CD14-positive monocyte (primary cell): Measurements from ENCODE around the gene TFPI. TPM values are rescaled to one million over a fixed set of nuclear protein-coding genes. Genes with fewer than 3 reads are reported as not detected.
A peak's percentile ranks its signal among the peaks of the same experiment; 100 is the strongest.

Experiments
- DNase-seq, 3 donors: peaks; one replicate each; pipeline ENCODE4 v3.0.0-alpha.2; 2011 to 2022
- H2AFZ ChIP-seq: 2 replicates; pipeline ENCODE4 v1.6.0; 2012; ENCODE audit warnings: mild to moderate bottlenecking, low read depth, low read length, inconsistent platforms; ENCODE audit not compliant: insufficient read depth, poor library complexity, severe bottlenecking
- H3K27ac ChIP-seq, 2 donors: 1 replicate in 1 of 2; 2 replicates in 1 of 2; pipeline ENCODE4 v1.5.1; 2012 to 2013; ENCODE audit warnings: low read length in 2 of 2, control low read depth in 1 of 2, inconsistent platforms in 1 of 2, low read depth in 1 of 2, mild to moderate bottlenecking in 1 of 2
- H3K27me3 ChIP-seq, 2 donors: one replicate each; pipeline versions ENCODE4 v1.6.0 to v1.6.1; 2011 to 2013; ENCODE audit warnings: low read length in 2 of 2; ENCODE audit not compliant: control insufficient read depth in 2 of 2, insufficient read depth in 2 of 2
- H3K36me3 ChIP-seq, 2 donors: replicated peaks in 1 of 2; 1 replicate in 1 of 2; 2 replicates in 1 of 2; pipeline versions ENCODE4 v1.5.1 to v1.6.1; 2012 to 2013; ENCODE audit warnings: low read length in 2 of 2, control low read depth in 1 of 2, inconsistent platforms in 1 of 2, mild to moderate bottlenecking in 1 of 2; ENCODE audit not compliant: insufficient read depth in 2 of 2, control insufficient read depth in 1 of 2
- H3K4me1 ChIP-seq, 2 donors: 1 replicate in 1 of 2; 2 replicates in 1 of 2; pipeline versions ENCODE4 v1.5.1 to v1.6.1; 2012 to 2013; ENCODE audit warnings: low read length in 2 of 2, control low read depth in 1 of 2, inconsistent platforms in 1 of 2, mild to moderate bottlenecking in 1 of 2, moderate library complexity in 1 of 2; ENCODE audit not compliant: insufficient read depth in 2 of 2, control insufficient read depth in 1 of 2
- H3K4me2 ChIP-seq: replicated peaks from 2 replicates; pipeline ENCODE3; 2012; ENCODE audit warnings: low read length, moderate library complexity, mild to moderate bottlenecking; ENCODE audit not compliant: poor library complexity, severe bottlenecking; ENCODE audit errors: extremely low read depth
- H3K4me3 ChIP-seq, 3 experiments: fragments of 200-600 bp in 1 of 3; sonication (generic) in 1 of 3; replicated peaks in 1 of 3; 1 replicate in 2 of 3; 2 replicates in 1 of 3; pipeline ENCODE4 v1.5.1; 2011 to 2013; ENCODE audit warnings: low read length in 3 of 3, mild to moderate bottlenecking in 3 of 3, control low read depth in 2 of 3, low read depth in 2 of 3, inconsistent platforms in 1 of 3, moderate library complexity in 1 of 3
- H3K79me2 ChIP-seq: 2 replicates; pipeline ENCODE4 v1.6.0; 2012; ENCODE audit warnings: mild to moderate bottlenecking, control low read depth, inconsistent platforms, low read length, moderate library complexity; ENCODE audit not compliant: insufficient read depth
- H3K9ac ChIP-seq: 2 replicates; pipeline ENCODE4 v1.6.0; 2017; ENCODE audit warnings: low read length, mild to moderate bottlenecking; ENCODE audit not compliant: insufficient read depth, poor library complexity, severe bottlenecking
- H3K9me3 ChIP-seq, 2 donors: replicated peaks in 1 of 2; 1 replicate in 1 of 2; 2 replicates in 1 of 2; pipeline versions ENCODE4 v1.5.1 to v1.6.1; 2012 to 2013; ENCODE audit warnings: low read length in 2 of 2, control low read depth in 1 of 2; ENCODE audit not compliant: control insufficient read depth in 1 of 2, insufficient read depth in 1 of 2
- H4K20me1 ChIP-seq: 2 replicates; pipeline ENCODE4 v1.6.0; 2012; ENCODE audit warnings: mild to moderate bottlenecking, low read length, control low read depth, moderate library complexity; ENCODE audit not compliant: insufficient read depth
- H3K27ac Mint-ChIP-seq, 7 donors: one replicate each; pipeline ENCODE4 v1.8.0; 2020; ENCODE audit warnings: mild to moderate bottlenecking in 7 of 7, mixed read lengths in 7 of 7, moderate library complexity in 6 of 7, inconsistent platforms in 2 of 7
- H3K27me3 Mint-ChIP-seq, 3 donors: one replicate each; pipeline ENCODE4 v1.8.0; 2021 to 2022; ENCODE audit warnings: low read depth in 3 of 3, mild to moderate bottlenecking in 3 of 3, mixed read lengths in 3 of 3, moderate library complexity in 3 of 3, inconsistent platforms in 1 of 3
- H3K36me3 Mint-ChIP-seq, 2 donors: one replicate each; pipeline ENCODE4 v1.8.0; 2020; ENCODE audit warnings: mixed read lengths in 2 of 2, inconsistent platforms in 1 of 2, mild to moderate bottlenecking in 1 of 2
- H3K4me1 Mint-ChIP-seq: one replicate; pipeline ENCODE4 v1.8.0; 2020; ENCODE audit warnings: mild to moderate bottlenecking, mixed read lengths
- H3K4me3 Mint-ChIP-seq, 2 donors: one replicate each; pipeline ENCODE4 v1.8.0; 2020; ENCODE audit warnings: mild to moderate bottlenecking in 2 of 2, mixed read lengths in 2 of 2, moderate library complexity in 1 of 2
- H3K9me3 Mint-ChIP-seq, 7 donors: one replicate each; pipeline ENCODE4 v1.8.0; 2020 to 2022; ENCODE audit warnings: mixed read lengths in 7 of 7, mild to moderate bottlenecking in 6 of 7, moderate library complexity in 6 of 7, inconsistent platforms in 2 of 7
- CTCF ChIP-seq: fragments of 200-600 bp; IDR thresholded peaks from one replicate; pipeline ENCODE4 v1.8.0; 2022; ENCODE audit warnings: antibody characterized with exemption, mild to moderate bottlenecking
- WGBS: methylation state at CpG from one replicate; pipeline ENCODE4 v1.1.5; 2013; ENCODE audit warnings: missing lambda C conversion rate; ENCODE audit not compliant: insufficient coverage; 5-methylcytosine and 5-hydroxymethylcytosine counted together
- intact Hi-C, 2 donors: fragments of 100-400 bp; cut with micrococcal nuclease; formaldehyde crosslinking; loops; one replicate each; pipeline versions ENCODE4 v1.15.0 to v1.15.1; 2023
- polyA plus RNA-seq, 3 donors: library from polyadenylated mRNA; depleted of rRNA in 1 of 3; unstranded in 2 of 3; stranded (reverse) in 1 of 3; fragments of 300-500 nt in 2 of 3; fragments of >200 nt in 1 of 3; fragmentation: Illumina TruSeq in 2 of 3; gene quantifications; 1 replicate in 2 of 3; 2 replicates in 1 of 3; pipeline ENCODE4 v1.2.3, GENCODE V29; 2012 to 2021

Gene TFPI
- polyA plus RNA-seq, 3 donors, result 0.46 TPM; not detected in 2

GRCh38 chr2:187581125-187581896 is 27.1 kb upstream of the TFPI start:
- peaks cover 6 to 11% of the 10 kb centered on the region in 2 donors for H3K4me1 ChIP-seq
- DNase-seq, result peak in 2 of 3 donors; percentile 12 to 16
- peaks cover 0 to 9% (median 5%) of the 10 kb centered on the region in 7 donors for H3K9me3 Mint-ChIP-seq
- peak overlapping the region in 1 of 3 experiments; percentile 34 for H3K4me3 ChIP-seq
- TF ChIP-seq CTCF, result peak; percentile 79
- H3K36me3 Mint-ChIP-seq, result no peaks in the 10 kb centered on the region
- no peaks in the 10 kb centered on the region for H4K20me1 ChIP-seq
- peaks cover 0 to 5% of the 10 kb centered on the region in 2 donors for H3K9me3 ChIP-seq
- no peak overlapping the region for H3K27ac ChIP-seq
- H2AFZ ChIP-seq, result no peak overlapping the region
- H3K27me3 ChIP-seq, result no peaks in the 10 kb centered on the region
- no peak overlapping the region for H3K27ac Mint-ChIP-seq
- H3K4me3 Mint-ChIP-seq, result no peak overlapping the region
- intact Hi-C loops, result loop anchor here (5.0 to 10.0 kb wide), 2 partner anchors 79 to 727 kb away; no protein-coding TSS in a partner anchor
- no CpG with 5 or more reads among the region's 4 CpGs for WGBS
- no peaks in the 10 kb centered on the region for H3K79me2 ChIP-seq
- H3K9ac ChIP-seq, result no peak overlapping the region
- no peaks in the 10 kb centered on the region for H3K36me3 ChIP-seq
- peaks cover 9% of the 10 kb centered on the region for H3K4me1 Mint-ChIP-seq
- no peaks in the 10 kb centered on the region for H3K27me3 Mint-ChIP-seq
- peak overlapping the region; percentile 52 for H3K4me2 ChIP-seq

GRCh38 chr2:187580462-187581124 is 26.4 kb upstream of the TFPI start:
- H3K36me3 ChIP-seq, result no peaks in the 10 kb centered on the region
- no CpG with 5 or more reads among the region's 7 CpGs for WGBS
- H3K27me3 Mint-ChIP-seq, result no peaks in the 10 kb centered on the region
- no peaks in the 10 kb centered on the region for H3K36me3 Mint-ChIP-seq
- no peak overlapping the region for H2AFZ ChIP-seq
- no peak overlapping the region for H3K27ac Mint-ChIP-seq
- no peak overlapping the region for H3K9ac ChIP-seq
- H4K20me1 ChIP-seq, result no peaks in the 10 kb centered on the region
- peak overlapping the region; percentile 38 for H3K4me2 ChIP-seq
- H3K9me3 Mint-ChIP-seq, result peaks cover 0 to 7% (median 4%) of the 10 kb centered on the region in 7 donors
- H3K79me2 ChIP-seq, result no peaks in the 10 kb centered on the region
- no peak overlapping the region for H3K27ac ChIP-seq
- H3K4me3 ChIP-seq, result no peak overlapping the region
- no peak overlapping the region for H3K4me3 Mint-ChIP-seq
- H3K4me1 ChIP-seq, result peaks cover 3 to 5% of the 10 kb centered on the region in 2 donors
- DNase-seq, result peak; percentile 6 to 39 (median 29)
- intact Hi-C loops, result loop anchor here (5.0 to 10.0 kb wide), 2 partner anchors 78 to 726 kb away; no protein-coding TSS in a partner anchor
- no peak for TF ChIP-seq CTCF
- H3K4me1 Mint-ChIP-seq, result peaks cover 4% of the 10 kb centered on the region
- H3K9me3 ChIP-seq, result peaks cover 0 to 5% of the 10 kb centered on the region in 2 donors
- H3K27me3 ChIP-seq, result no peaks in the 10 kb centered on the region
